22Rv1 (cell line): Measurements from ENCODE around the gene PARP8.

Experiments used
- CTCF ChIP-seq: fragments of 450-650 bp; IDR thresholded peaks from 2 replicates; pipeline ENCODE4 v1.5.1; 2017; ENCODE audit warnings: mild to moderate bottlenecking
- ZFX ChIP-seq: fragments of 450-650 bp; IDR thresholded peaks from 2 replicates; pipeline ENCODE4 v1.6.1; 2017; ENCODE audit warnings: antibody characterized with exemption, borderline replicate concordance

GRCh38 chr5:50886657-50887345 is 220.4 kb downstream of the PARP8 start:
- no peak for TF ChIP-seq CTCF
- TF ChIP-seq ZFX = no peak
